Vagina (tissue), 2 donors: ENCODE measurements around the gene SCN4B.

Experiments
- POLR2A ChIP-seq, 2 donors: fragments of 450-650 bp; IDR thresholded peaks; one replicate each; pipeline ENCODE4 v1.6.1; 2017; ENCODE audit warnings: antibody characterized with exemption in 2 of 2, mild to moderate bottlenecking in 2 of 2, moderate library complexity in 2 of 2
- TF ChIP-seq, protein P1 (sequence below), 3 experiments: fragments of 450-650 bp in 2 of 3; fragments of 200-600 bp in 1 of 3; sonication (generic) in 1 of 3; IDR thresholded peaks; one replicate each; pipeline ENCODE4 v1.5.1; 2017 to 2019; ENCODE audit warnings: antibody characterized with exemption in 3 of 3, mild to moderate bottlenecking in 2 of 3, moderate library complexity in 2 of 3

GRCh38 chr11:118198370-118198769, 45.7 kb upstream of the SCN4B start:
- TF ChIP-seq, protein P1, sequence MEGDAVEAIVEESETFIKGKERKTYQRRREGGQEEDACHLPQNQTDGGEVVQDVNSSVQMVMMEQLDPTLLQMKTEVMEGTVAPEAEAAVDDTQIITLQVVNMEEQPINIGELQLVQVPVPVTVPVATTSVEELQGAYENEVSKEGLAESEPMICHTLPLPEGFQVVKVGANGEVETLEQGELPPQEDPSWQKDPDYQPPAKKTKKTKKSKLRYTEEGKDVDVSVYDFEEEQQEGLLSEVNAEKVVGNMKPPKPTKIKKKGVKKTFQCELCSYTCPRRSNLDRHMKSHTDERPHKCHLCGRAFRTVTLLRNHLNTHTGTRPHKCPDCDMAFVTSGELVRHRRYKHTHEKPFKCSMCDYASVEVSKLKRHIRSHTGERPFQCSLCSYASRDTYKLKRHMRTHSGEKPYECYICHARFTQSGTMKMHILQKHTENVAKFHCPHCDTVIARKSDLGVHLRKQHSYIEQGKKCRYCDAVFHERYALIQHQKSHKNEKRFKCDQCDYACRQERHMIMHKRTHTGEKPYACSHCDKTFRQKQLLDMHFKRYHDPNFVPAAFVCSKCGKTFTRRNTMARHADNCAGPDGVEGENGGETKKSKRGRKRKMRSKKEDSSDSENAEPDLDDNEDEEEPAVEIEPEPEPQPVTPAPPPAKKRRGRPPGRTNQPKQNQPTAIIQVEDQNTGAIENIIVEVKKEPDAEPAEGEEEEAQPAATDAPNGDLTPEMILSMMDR (IDR thresholded peaks at IDR 0.05): peak; percentile 51 to 88 (median 78)
- TF ChIP-seq POLR2A (IDR thresholded peaks at IDR 0.05): no peak
